Neural cell (in vitro differentiated cells): Measurements from ENCODE around the gene TMEM272. TPM values are rescaled to one million over a fixed set of nuclear protein-coding genes. Genes with fewer than 3 reads are reported as not detected.

Experiments
- H2AFZ ChIP-seq: fragments of 200-600, 300-800 bp; sonication (generic), shearing (Covaris generic); 2 replicates; pipeline ENCODE4 v1.6.0; 2014; ENCODE audit warnings: low read depth, mild to moderate bottlenecking, antibody characterized with exemption, low read length, moderate library complexity
- H3F3A ChIP-seq: fragments of 200-600 bp; shearing (Covaris generic); 2 replicates; pipeline ENCODE4 v1.6.1; 2016; ENCODE audit warnings: mild to moderate bottlenecking, moderate library complexity, mixed read lengths, antibody characterized with exemption, low read length; ENCODE audit not compliant: insufficient read depth, poor library complexity, severe bottlenecking
- H3K27ac ChIP-seq: fragments of 200-600, 300-800 bp; sonication (generic), shearing (Covaris generic); 2 replicates; pipeline ENCODE4 v1.5.1; 2014; ENCODE audit warnings: mild to moderate bottlenecking, low read length, moderate library complexity
- H3K27me3 ChIP-seq: fragments of 300-800, 200-600 bp; sonication (generic), shearing (Covaris generic); 2 replicates; pipeline ENCODE4 v1.6.0; 2014; ENCODE audit warnings: mild to moderate bottlenecking, low read depth, low read length, moderate library complexity; ENCODE audit not compliant: insufficient read depth
- H3K36me3 ChIP-seq: fragments of 300-800, 200-600 bp; sonication (generic), shearing (Covaris generic); 2 replicates; pipeline ENCODE4 v1.5.1; 2014; ENCODE audit warnings: mild to moderate bottlenecking, antibody characterized with exemption, low read length, moderate library complexity; ENCODE audit not compliant: insufficient read depth
- H3K4me2 ChIP-seq: fragments of 300-800, 200-600 bp; sonication (generic), shearing (Covaris generic); 2 replicates; pipeline ENCODE4 v1.6.0; 2014; ENCODE audit warnings: mild to moderate bottlenecking, low read length
- H3K4me3 ChIP-seq: fragments of 300-800, 200-600 bp; sonication (generic), shearing (Covaris generic); 2 replicates; pipeline ENCODE4 v1.5.1; 2014; ENCODE audit warnings: mild to moderate bottlenecking, low read length, moderate library complexity
- H3K79me2 ChIP-seq: fragments of 200-600 bp; shearing (Covaris generic); replicated peaks from 2 replicates; pipeline ENCODE4 v1.6.0; 2014; ENCODE audit warnings: mild to moderate bottlenecking, low read length, moderate library complexity; ENCODE audit not compliant: insufficient read depth
- H3K9ac ChIP-seq: fragments of 300-800, 200-600 bp; sonication (generic), shearing (Covaris generic); 2 replicates; pipeline ENCODE4 v1.6.1; 2016; ENCODE audit warnings: mild to moderate bottlenecking, low read length, mixed read lengths
- H3K9me2 ChIP-seq: fragments of 200-600 bp; shearing (Covaris generic); 2 replicates; pipeline ENCODE4 v1.6.1; 2016; ENCODE audit warnings: mild to moderate bottlenecking, low read length, mixed read lengths; ENCODE audit not compliant: insufficient read depth
- H3K9me3 ChIP-seq: fragments of 200-600, 300-800 bp; sonication (generic), shearing (Covaris generic); 2 replicates; pipeline ENCODE4 v1.6.1; 2016; ENCODE audit warnings: mild to moderate bottlenecking, mixed run types, low read length, moderate library complexity, mixed read lengths
- H4K20me1 ChIP-seq: fragments of 200-600 bp; shearing (Covaris generic); 2 replicates; pipeline ENCODE4 v1.6.1; 2016; ENCODE audit warnings: mild to moderate bottlenecking, mixed run types; ENCODE audit not compliant: insufficient read depth
- CTCF ChIP-seq: fragments of 450-650 bp; IDR thresholded peaks from 2 replicates; pipeline ENCODE4 v1.5.1; 2014; ENCODE audit warnings: antibody characterized with exemption, mild to moderate bottlenecking, moderate library complexity; ENCODE audit not compliant: poor library complexity, severe bottlenecking
- EP300 ChIP-seq: fragments of 450-650 bp; conservative IDR thresholded peaks from 2 replicates; pipeline ENCODE4 v1.6.1; 2014; ENCODE audit warnings: antibody characterized with exemption, mild to moderate bottlenecking, moderate library complexity; ENCODE audit not compliant: poor library complexity, severe bottlenecking
- EZH2 ChIP-seq: fragments of 200-600, 300-800 bp; shearing (Covaris generic), sonication (generic); IDR thresholded peaks from 2 replicates; pipeline ENCODE4 v1.6.1; 2014; ENCODE audit warnings: antibody characterized with exemption, low read length, borderline replicate concordance, mild to moderate bottlenecking; ENCODE audit not compliant: insufficient read depth, poor library complexity, severe bottlenecking
- MXI1 ChIP-seq: fragments of 450-650 bp; conservative IDR thresholded peaks from 2 replicates; pipeline ENCODE4 v1.6.1; 2014; ENCODE audit warnings: antibody characterized with exemption, mild to moderate bottlenecking; ENCODE audit not compliant: poor library complexity, severe bottlenecking
- POLR2AphosphoS5 ChIP-seq: IDR thresholded peaks from 2 replicates; pipeline ENCODE4 v1.6.1; 2012
- RAD21 ChIP-seq: fragments of 450-650 bp; conservative IDR thresholded peaks from 2 replicates; pipeline ENCODE4 v1.6.1; 2014; ENCODE audit warnings: antibody characterized with exemption, mild to moderate bottlenecking, moderate library complexity
- REST ChIP-seq: IDR thresholded peaks from 2 replicates; pipeline ENCODE4 v1.6.1; 2012; ENCODE audit warnings: borderline replicate concordance
- SMC3 ChIP-seq: fragments of 450-650 bp; conservative IDR thresholded peaks from 2 replicates; pipeline ENCODE4 v1.6.1; 2014; ENCODE audit warnings: antibody characterized with exemption, mild to moderate bottlenecking, moderate library complexity; ENCODE audit not compliant: poor library complexity
- TAF1 ChIP-seq: IDR thresholded peaks from 2 replicates; pipeline ENCODE4 v1.6.1; 2012; ENCODE audit warnings: low read depth
- polyA plus RNA-seq: library from polyadenylated mRNA; depleted of rRNA; stranded (reverse); fragments of >200 nt; gene quantifications from 2 replicates; pipeline ENCODE4 v1.2.3, GENCODE V29; 2014

Gene TMEM272
- polyA plus RNA-seq, 1 donor from 2014 or later: 0.77 TPM

GRCh38 chr13:51797664-51798488, 47.1 kb downstream of the TMEM272 start:
- no peak overlapping the region for H3K9ac ChIP-seq
- peak; percentile 28 for TF ChIP-seq EP300
- TF ChIP-seq EZH2: no peak
- peak; percentile 90 for TF ChIP-seq CTCF
- TF ChIP-seq SMC3: peak; percentile 96
- TF ChIP-seq REST: no peak
- TF ChIP-seq RAD21: peak; percentile 93
- no peak for TF ChIP-seq TAF1
- H3K27ac ChIP-seq: no peak overlapping the region
- no peaks in the 10 kb centered on the region for H3K9me3 ChIP-seq
- H3K36me3 ChIP-seq: no peaks in the 10 kb centered on the region
- no peaks in the 10 kb centered on the region for H3F3A ChIP-seq
- no peaks in the 10 kb centered on the region for H3K79me2 ChIP-seq
- H4K20me1 ChIP-seq: no peaks in the 10 kb centered on the region
- no peaks in the 10 kb centered on the region for H3K9me2 ChIP-seq
- no peak overlapping the region for H3K4me2 ChIP-seq
- H2AFZ ChIP-seq: no peak overlapping the region
- no peak overlapping the region for H3K4me3 ChIP-seq
- no peaks in the 10 kb centered on the region for H3K27me3 ChIP-seq

- Histone ChIP-seq H2AFZ (no peak overlapping the region), H3K9ac (no peak overlapping the region), H4K20me1 (no peaks in the 10 kb centered on the region), H3K4me2 (no peak overlapping the region), H3K9me3 (no peaks in the 10 kb centered on the region), H3K27ac (no peak overlapping the region), H3K79me2 (no peaks in the 10 kb centered on the region), H3K27me3 (no peaks in the 10 kb centered on the region), H3K4me3 (no peak overlapping the region), H3K36me3 (no peaks in the 10 kb centered on the region), H3K9me2 (no peaks in the 10 kb centered on the region), H3F3A (no peaks in the 10 kb centered on the region)
- TF ChIP-seq EP300: no peak
- TF ChIP-seq CTCF: no peak
- no peak for TF ChIP-seq RAD21
- no peak for TF ChIP-seq TAF1
- TF ChIP-seq REST: no peak
- TF ChIP-seq EZH2: no peak
- no peak for TF ChIP-seq MXI1
- no peak for TF ChIP-seq SMC3
- no peak for TF ChIP-seq POLR2AphosphoS5
Observed at GRCh38 chr13:51796546-51796945, 48.4 kb downstream of the TMEM272 start.
